WTC11 (cell line): ENCODE measurements around the gene POLG. TPM values are rescaled to one million over a fixed set of nuclear protein-coding genes. Genes with fewer than 3 reads are reported as not detected.

Experiments used
- ATAC-seq: fragments of 200-7000 bp; cut with Tn5 transposase; 2 replicates; pipeline ENCODE4 v1.10.0; 2021; ENCODE audit warnings: mild to moderate bottlenecking, moderate library complexity
- CTCF ChIA-PET: fragments of 300-600 bp; sonication (Branson Sonifier 250); formaldehyde crosslinking; loops from one replicate; lab custom pipeline; 2021; ENCODE audit warnings: antibody characterized with exemption; lab: Charles Lee
- POLR2A ChIA-PET: fragments of 350-600 bp; sonication (Branson Sonifier 250); formaldehyde crosslinking; loops from one replicate; lab custom pipeline; 2021; ENCODE audit warnings: antibody characterized with exemption; lab: Charles Lee
- DNase-seq: peaks from one replicate; pipeline ENCODE4 v3.0.0; 2021; ENCODE audit warnings: low spot score
- H3K27ac Mint-ChIP-seq: 2 replicates; pipeline ENCODE4 v1.8.0; 2021; ENCODE audit warnings: mixed read lengths
- H3K27me3 Mint-ChIP-seq: 2 replicates; pipeline ENCODE4 v1.8.0; 2021; ENCODE audit warnings: low read depth, mild to moderate bottlenecking, moderate library complexity, mixed read lengths
- H3K36me3 Mint-ChIP-seq: 2 replicates; pipeline ENCODE4 v1.8.0; 2021; ENCODE audit warnings: mixed read lengths
- H3K4me1 Mint-ChIP-seq: 2 replicates; pipeline ENCODE4 v1.8.0; 2022; ENCODE audit warnings: mixed read lengths
- H3K4me3 Mint-ChIP-seq: 2 replicates; pipeline ENCODE4 v1.8.0; 2021; ENCODE audit warnings: mild to moderate bottlenecking, moderate library complexity, mixed read lengths
- H3K9me3 Mint-ChIP-seq: 2 replicates; pipeline ENCODE4 v1.8.0; 2021; ENCODE audit warnings: mixed read lengths
- CDX4 ChIP-seq: fragments of 250-450 bp; sonication (Bioruptor Pico); IDR thresholded peaks from 2 replicates; pipeline ENCODE4 v1.9.0; 2021; ENCODE audit warnings: moderate library complexity, mild to moderate bottlenecking, inconsistent platforms, borderline replicate concordance
- CTCF ChIP-seq: fragments of 200-600 bp; IDR thresholded peaks from 2 replicates; pipeline ENCODE4 v1.8.0; 2022; ENCODE audit warnings: antibody characterized with exemption
- FOXP1 ChIP-seq: sonication (generic); formaldehyde crosslinking; IDR thresholded peaks from 2 replicates; pipeline ENCODE4 v1.8.0; 2022; ENCODE audit warnings: missing genetic modification reagents, mild to moderate bottlenecking, moderate library complexity, borderline replicate concordance
- GTF2I ChIP-seq: fragments of 250-450 bp; sonication (Bioruptor Pico); conservative IDR thresholded peaks from 2 replicates; pipeline ENCODE4 v1.4.0; 2021; ENCODE audit warnings: mild to moderate bottlenecking
- IRF2 ChIP-seq: sonication (generic); formaldehyde crosslinking; IDR thresholded peaks from 2 replicates; pipeline ENCODE4 v1.8.0; 2022; ENCODE audit warnings: low read depth, missing genetic modification reagents, borderline replicate concordance
- NR3C1 ChIP-seq: sonication (generic); formaldehyde crosslinking; conservative IDR thresholded peaks from 2 replicates; pipeline ENCODE4 v1.8.1; 2023; ENCODE audit warnings: low read depth, mild to moderate bottlenecking, missing genetic modification reagents
- OVOL2 ChIP-seq: fragments of 250-450 bp; sonication (Bioruptor Pico); IDR thresholded peaks from 2 replicates; pipeline ENCODE4 v1.9.0; 2021; ENCODE audit warnings: mild to moderate bottlenecking, borderline replicate concordance
- STAT6 ChIP-seq: sonication (generic); formaldehyde crosslinking; conservative IDR thresholded peaks from 2 replicates; pipeline ENCODE4 v1.8.1; 2023; ENCODE audit warnings: mild to moderate bottlenecking, low read depth, missing genetic modification reagents, moderate library complexity
- ZNF121 ChIP-seq: sonication (generic); formaldehyde crosslinking; IDR thresholded peaks from 2 replicates; pipeline ENCODE4 v1.8.0; 2023; ENCODE audit warnings: missing genetic modification reagents
- total RNA-seq: library from RNA; stranded (reverse); gene quantifications from 3 replicates; pipeline ENCODE4 v1.2.3, GENCODE V29; 2021
- TF ChIP-seq, protein P1 (sequence below): sonication (generic); formaldehyde crosslinking; IDR thresholded peaks from 2 replicates; pipeline ENCODE4 v1.8.1; 2022; ENCODE audit warnings: mild to moderate bottlenecking, moderate library complexity, missing genetic modification reagents
- TF ChIP-seq, protein P2 (sequence below): sonication (generic); formaldehyde crosslinking; IDR thresholded peaks from 2 replicates; pipeline ENCODE4 v1.8.1; 2023; ENCODE audit warnings: mild to moderate bottlenecking, missing genetic modification reagents, moderate library complexity
- TF ChIP-seq, protein P3 (sequence below): fragments of 250-450 bp; sonication (Bioruptor Pico); conservative IDR thresholded peaks from 2 replicates; pipeline ENCODE4 v1.9.0; 2021; ENCODE audit warnings: mild to moderate bottlenecking

The POLG gene
- total RNA-seq, 1 experiment from 2014 or later = 76.2 TPM

DNA sequence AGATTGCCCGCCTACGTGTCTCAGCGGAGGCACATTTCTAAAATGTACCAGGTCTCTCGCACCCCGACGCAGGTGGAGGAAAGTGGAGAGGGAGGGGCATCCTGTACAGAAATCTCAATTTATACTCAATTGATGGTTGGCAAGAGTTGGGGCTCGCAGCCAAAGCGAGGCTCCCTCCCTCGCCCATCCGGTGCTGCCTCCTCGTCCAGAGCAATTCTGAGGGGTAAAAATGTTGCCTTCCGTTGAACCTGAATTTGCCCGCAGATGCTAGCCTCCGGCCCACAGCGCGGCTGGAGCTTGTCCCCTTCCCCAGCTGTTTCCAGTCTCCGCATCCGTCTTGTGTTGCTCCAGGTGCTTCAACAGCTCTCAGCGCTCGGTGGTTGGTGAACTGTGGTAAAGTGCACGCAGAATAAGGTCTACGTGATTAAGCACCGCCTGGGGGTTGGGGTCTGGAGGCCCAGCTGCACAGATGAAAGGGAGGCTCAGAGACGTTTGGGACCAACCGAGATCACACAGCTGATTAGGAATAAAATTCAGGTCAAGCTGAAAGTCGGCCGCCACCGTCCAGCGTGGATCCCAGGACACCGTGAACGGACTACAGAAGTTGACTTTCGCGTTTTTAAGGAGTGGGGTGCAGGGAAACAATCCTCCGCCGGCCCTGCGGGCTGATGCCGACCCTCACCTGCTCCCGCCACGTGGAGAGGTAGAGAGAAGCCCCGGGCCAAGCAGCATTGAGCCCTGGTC lies 846 bp upstream of the POLG start (continued):
- TF ChIP-seq CTCF (no peak), STAT6 (CRISPR knock-in tag) (no peak)

GRCh38 chr15:89333959-89334509 lies 590 bp downstream of the POLG start:
- peaks cover 7% of the 10 kb centered on the region; the same call in 1 of the 2 replicates for H3K27me3 Mint-ChIP-seq
- H3K36me3 Mint-ChIP-seq = peaks cover 35% of the 10 kb centered on the region
- peak; percentile 0; the same call in 1 of the 2 replicates for ATAC-seq
- ChIA-PET POLR2A (no interaction called here), CTCF (interaction anchor here (0.6 to 4.4 kb wide), 13 partner anchors 8 to 242 kb away, joined by 3 to 34 read pairs (median 5); partner anchors contain the start of gene TICRR)
- TF ChIP-seq, protein P1, sequence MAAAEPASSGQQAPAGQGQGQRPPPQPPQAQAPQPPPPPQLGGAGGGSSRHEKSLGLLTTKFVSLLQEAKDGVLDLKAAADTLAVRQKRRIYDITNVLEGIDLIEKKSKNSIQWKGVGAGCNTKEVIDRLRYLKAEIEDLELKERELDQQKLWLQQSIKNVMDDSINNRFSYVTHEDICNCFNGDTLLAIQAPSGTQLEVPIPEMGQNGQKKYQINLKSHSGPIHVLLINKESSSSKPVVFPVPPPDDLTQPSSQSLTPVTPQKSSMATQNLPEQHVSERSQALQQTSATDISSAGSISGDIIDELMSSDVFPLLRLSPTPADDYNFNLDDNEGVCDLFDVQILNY (CRISPR knock-in tag) = no peak
- TF ChIP-seq OVOL2 (no peak), IRF2 (CRISPR knock-in tag) (no peak), FOXP1 (CRISPR knock-in tag) (no peak), GTF2I (CRISPR knock-in tag) (no peak), NR3C1 (CRISPR knock-in tag) (no peak), CDX4 (CRISPR knock-in tag) (no peak), ZNF121 (no peak)
- TF ChIP-seq, protein P2, sequence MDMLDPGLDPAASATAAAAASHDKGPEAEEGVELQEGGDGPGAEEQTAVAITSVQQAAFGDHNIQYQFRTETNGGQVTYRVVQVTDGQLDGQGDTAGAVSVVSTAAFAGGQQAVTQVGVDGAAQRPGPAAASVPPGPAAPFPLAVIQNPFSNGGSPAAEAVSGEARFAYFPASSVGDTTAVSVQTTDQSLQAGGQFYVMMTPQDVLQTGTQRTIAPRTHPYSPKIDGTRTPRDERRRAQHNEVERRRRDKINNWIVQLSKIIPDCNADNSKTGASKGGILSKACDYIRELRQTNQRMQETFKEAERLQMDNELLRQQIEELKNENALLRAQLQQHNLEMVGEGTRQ = no peak
- TF ChIP-seq, protein P3, sequence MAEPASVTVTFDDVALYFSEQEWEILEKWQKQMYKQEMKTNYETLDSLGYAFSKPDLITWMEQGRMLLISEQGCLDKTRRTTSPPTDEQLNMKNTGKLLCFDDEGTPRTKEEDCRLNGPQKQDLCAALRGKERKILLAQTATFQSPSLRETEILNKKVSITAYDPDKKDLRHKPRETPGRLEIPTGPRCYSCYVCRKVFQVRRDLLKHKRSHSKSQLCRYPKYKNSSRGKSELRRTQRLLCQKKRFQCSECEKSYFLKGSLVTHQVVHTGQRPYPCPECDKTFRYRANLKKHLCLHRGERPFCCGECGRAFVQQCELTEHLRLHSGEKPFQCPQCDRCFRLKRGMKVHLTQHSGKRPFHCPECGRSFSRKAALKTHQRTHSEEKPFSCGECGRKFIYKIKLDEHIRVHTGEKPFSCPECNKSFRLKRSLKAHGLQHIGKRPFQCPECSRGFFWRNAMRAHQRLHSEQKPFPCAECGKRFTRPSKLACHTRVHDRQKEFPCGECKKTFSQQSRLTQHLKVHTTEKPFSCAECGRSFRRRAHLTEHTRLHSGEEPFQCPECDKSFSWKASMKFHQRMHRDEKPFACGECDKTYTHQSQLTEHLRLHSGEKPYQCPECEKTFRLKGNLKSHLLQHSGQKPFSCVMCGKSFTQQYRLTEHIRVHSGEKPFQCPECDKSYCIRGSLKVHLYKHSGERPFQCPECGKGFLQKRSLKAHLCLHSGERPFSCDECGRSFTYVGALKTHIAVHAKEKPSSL (CRISPR knock-in tag) = no peak
- peaks cover 18% of the 10 kb centered on the region for H3K4me1 Mint-ChIP-seq
- H3K9me3 Mint-ChIP-seq = no peaks in the 10 kb centered on the region
- H3K4me3 Mint-ChIP-seq = peak overlapping the region; percentile 72
- no peak overlapping the region for H3K27ac Mint-ChIP-seq
- no peak for DNase-seq
